Liver (tissue), 9 donors: ENCODE data around the gene SEMA3G. TPM values are rescaled to one million over a fixed set of nuclear protein-coding genes. Genes with fewer than 3 reads are reported as not detected.

Experiments used
- DNase-seq: peaks from one replicate; pipeline ENCODE4 v3.0.0-alpha.2; 2017; ENCODE audit warnings: low spot score
- H3K27ac ChIP-seq, 2 donors: one replicate each; pipeline ENCODE4 v1.7.0; 2013; ENCODE audit warnings: inconsistent platforms in 2 of 2, low read length in 2 of 2, control low read depth in 1 of 2, low read depth in 1 of 2, mild to moderate bottlenecking in 1 of 2
- H3K27me3 ChIP-seq, 4 donors: one replicate each; pipeline versions ENCODE4 v1.6.1 to v1.7.0; 2013; ENCODE audit warnings: low read length in 3 of 4, inconsistent platforms in 1 of 4, mild to moderate bottlenecking in 1 of 4, moderate library complexity in 1 of 4; ENCODE audit not compliant: control insufficient read depth in 4 of 4, insufficient read depth in 4 of 4
- H3K36me3 ChIP-seq, 4 donors: one replicate each; pipeline versions ENCODE4 v1.6.1 to v1.7.0; 2013; ENCODE audit warnings: low read length in 3 of 4, mild to moderate bottlenecking in 3 of 4, low read depth in 1 of 4, moderate library complexity in 1 of 4; ENCODE audit not compliant: control insufficient read depth in 4 of 4, insufficient read depth in 3 of 4
- H3K4me1 ChIP-seq, 4 donors: one replicate each; pipeline versions ENCODE4 v1.6.1 to v1.7.0; 2013; ENCODE audit warnings: low read length in 3 of 4, mild to moderate bottlenecking in 3 of 4, moderate library complexity in 1 of 4; ENCODE audit not compliant: control insufficient read depth in 4 of 4, insufficient read depth in 4 of 4
- H3K4me3 ChIP-seq, 3 donors: one replicate each; pipeline versions ENCODE4 v1.6.1 to v1.7.0; 2013; ENCODE audit warnings: low read length in 3 of 3, control low read depth in 1 of 3, low read depth in 1 of 3, mild to moderate bottlenecking in 1 of 3
- H3K9ac ChIP-seq, 2 donors: one replicate each; pipeline ENCODE4 v1.7.0; 2013; ENCODE audit warnings: low read length in 2 of 2, mild to moderate bottlenecking in 2 of 2, moderate library complexity in 2 of 2, control low read depth in 1 of 2, low read depth in 1 of 2
- H3K9me3 ChIP-seq, 4 donors: one replicate each; pipeline versions ENCODE4 v1.6.1 to v1.7.0; 2013; ENCODE audit warnings: low read length in 3 of 4; ENCODE audit not compliant: control insufficient read depth in 4 of 4
- ATF3 ChIP-seq: IDR thresholded peaks from 2 replicates; pipeline ENCODE4 v1.6.1; 2016; ENCODE audit warnings: antibody characterized with exemption
- CTCF ChIP-seq: fragments of 150-350 bp; IDR thresholded peaks from 2 replicates; pipeline ENCODE4 v1.5.1; 2017; ENCODE audit warnings: improper control_type of control experiment, low read depth, low read length; ENCODE audit not compliant: missing input control
- EGR1 ChIP-seq, 2 donors: IDR thresholded peaks; 2 replicates each; pipeline ENCODE4 v1.6.1; 2016 to 2018; ENCODE audit warnings: antibody characterized with exemption in 2 of 2, low read depth in 2 of 2
- FOXA1 ChIP-seq: IDR thresholded peaks from 2 replicates; pipeline ENCODE4 v1.6.1; 2016; ENCODE audit warnings: antibody characterized with exemption
- FOXA2 ChIP-seq: IDR thresholded peaks from 2 replicates; pipeline ENCODE4 v1.6.1; 2016; ENCODE audit warnings: antibody characterized with exemption
- GABPA ChIP-seq, 2 donors: IDR thresholded peaks in 1 of 2; conservative IDR thresholded peaks in 1 of 2; 2 replicates each; pipeline ENCODE4 v1.6.1; 2016; ENCODE audit warnings: antibody characterized with exemption in 2 of 2, mild to moderate bottlenecking in 1 of 2, moderate library complexity in 1 of 2
- HNF4A ChIP-seq, 2 donors: conservative IDR thresholded peaks; 2 replicates each; pipeline ENCODE4 v1.6.1; 2016; ENCODE audit warnings: antibody characterized with exemption in 2 of 2, mild to moderate bottlenecking in 2 of 2
- HNF4G ChIP-seq: IDR thresholded peaks from 2 replicates; pipeline ENCODE4 v1.6.1; 2016; ENCODE audit warnings: antibody characterized with exemption
- JUND ChIP-seq, 2 donors: IDR thresholded peaks; 2 replicates each; pipeline ENCODE4 v1.6.1; 2016; ENCODE audit warnings: antibody characterized with exemption in 2 of 2
- MAX ChIP-seq: IDR thresholded peaks from 2 replicates; pipeline ENCODE4 v1.6.1; 2016; ENCODE audit warnings: antibody characterized with exemption
- NR2F2 ChIP-seq: IDR thresholded peaks from 2 replicates; pipeline ENCODE4 v1.6.1; 2016; ENCODE audit warnings: antibody characterized with exemption
- RAD21 ChIP-seq, 2 donors: IDR thresholded peaks; 2 replicates each; pipeline ENCODE4 v1.6.1; 2016; ENCODE audit warnings: antibody characterized with exemption in 2 of 2, mild to moderate bottlenecking in 2 of 2
- REST ChIP-seq: IDR thresholded peaks from 2 replicates; pipeline ENCODE4 v1.6.1; 2016; ENCODE audit warnings: antibody characterized with exemption, mild to moderate bottlenecking
- RXRA ChIP-seq, 2 donors: IDR thresholded peaks; 2 replicates each; pipeline ENCODE4 v1.6.1; 2017 to 2018; ENCODE audit warnings: antibody characterized with exemption in 2 of 2, mild to moderate bottlenecking in 1 of 2
- SP1 ChIP-seq: IDR thresholded peaks from 2 replicates; pipeline ENCODE4 v1.6.1; 2018; ENCODE audit warnings: antibody characterized with exemption, mild to moderate bottlenecking
- TAF1 ChIP-seq: conservative IDR thresholded peaks from 2 replicates; pipeline ENCODE4 v1.6.1; 2016; ENCODE audit warnings: antibody characterized with exemption, mild to moderate bottlenecking
- YY1 ChIP-seq: IDR thresholded peaks from 2 replicates; pipeline ENCODE4 v1.6.1; 2016; ENCODE audit warnings: antibody characterized with exemption, mild to moderate bottlenecking
- ZBTB33 ChIP-seq: IDR thresholded peaks from 2 replicates; pipeline ENCODE4 v1.6.1; 2016; ENCODE audit warnings: antibody characterized with exemption
- WGBS: extraction: QIAGEN DNeasy Blood & Tissue Kit; methylation state at CpG from one replicate; pipeline ENCODE4 v1.1.7; 2013; 5-methylcytosine and 5-hydroxymethylcytosine counted together
- polyA plus RNA-seq, 2 donors: library from polyadenylated mRNA; stranded (reverse) in 1 of 2; unstranded in 1 of 2; fragments of 200-250 nt in 1 of 2; fragments of >200 nt in 1 of 2; fragmentation: Nextera tagmentation in 1 of 2; extraction: Ambion mirVana in 1 of 2; gene quantifications; one replicate each; pipeline versions ENCODE4 v1.2.1 to v1.2.3, GENCODE V29; 2013 to 2015
- total RNA-seq, 2 donors: library from RNA; depleted of rRNA; stranded (reverse); fragments of >200 nt; gene quantifications; one replicate each; pipeline ENCODE4 v1.2.3, GENCODE V29; 2014
- donor health status: healthy.
- donor health status: healthy.
- donor health status: healthy.
- donor health status: healthy.
- donor health status: healthy.

SEMA3G gene
- total and polyA plus RNA-seq, 4 donors = 0.47 to 1.2 (median 0.74) TPM

- no peak overlapping the region for H3K27ac ChIP-seq
- peaks cover 0 to 28% (median 16%) of the 10 kb centered on the region in 4 donors for H3K4me1 ChIP-seq
- no peaks in the 10 kb centered on the region for H3K36me3 ChIP-seq
- H3K9ac ChIP-seq = no peak overlapping the region
- no peak overlapping the region for H3K4me3 ChIP-seq
- no peaks in the 10 kb centered on the region for H3K9me3 ChIP-seq
- no peaks in the 10 kb centered on the region for H3K27me3 ChIP-seq
- TF ChIP-seq ATF3 = no peak
- TF ChIP-seq HNF4A (conservative IDR thresholded peaks at IDR 0.05) = no peak
- TF ChIP-seq CTCF = no peak
- no peak for TF ChIP-seq EGR1 (IDR thresholded peaks at IDR 0.05; ENCODE audit: low read depth in 2 of 2)
- TF ChIP-seq MAX = no peak
- no peak for TF ChIP-seq TAF1
- no peak for TF ChIP-seq NR2F2
- TF ChIP-seq HNF4G = no peak
- TF ChIP-seq ZBTB33 = no peak
- TF ChIP-seq RXRA (IDR thresholded peaks at IDR 0.05) = no peak
- TF ChIP-seq FOXA1 = no peak
- no peak for TF ChIP-seq RAD21 (IDR thresholded peaks at IDR 0.05)
- no peak for TF ChIP-seq REST
- TF ChIP-seq JUND (IDR thresholded peaks at IDR 0.05) = no peak
- TF ChIP-seq FOXA2 = no peak
- TF ChIP-seq YY1 = no peak
- no peak for TF ChIP-seq GABPA (IDR thresholded peaks at IDR 0.05 in 1 of 2, conservative IDR thresholded peaks at IDR 0.05 in 1 of 2)
- TF ChIP-seq SP1 = no peak
- DNase-seq = no peak
- 94% methylated on average over 6 of the region's 6 CpGs for WGBS
Observed at GRCh38 chr3:52452126-52452525, 7.2 kb upstream of the SEMA3G start.
